GM12873 (cell line): Measurements from ENCODE around the gene PTPRD.

ENCODE experiments used
- TF ChIP-seq, protein P1 (sequence below): IDR thresholded peaks from 2 replicates; pipeline ENCODE4 v1.5.1; 2012; ENCODE audit warnings: low read depth, mild to moderate bottlenecking, moderate library complexity, low read length, control low read depth; ENCODE audit not compliant: insufficient read depth; ENCODE audit errors: missing control alignments

The PTPRD gene

DNA sequence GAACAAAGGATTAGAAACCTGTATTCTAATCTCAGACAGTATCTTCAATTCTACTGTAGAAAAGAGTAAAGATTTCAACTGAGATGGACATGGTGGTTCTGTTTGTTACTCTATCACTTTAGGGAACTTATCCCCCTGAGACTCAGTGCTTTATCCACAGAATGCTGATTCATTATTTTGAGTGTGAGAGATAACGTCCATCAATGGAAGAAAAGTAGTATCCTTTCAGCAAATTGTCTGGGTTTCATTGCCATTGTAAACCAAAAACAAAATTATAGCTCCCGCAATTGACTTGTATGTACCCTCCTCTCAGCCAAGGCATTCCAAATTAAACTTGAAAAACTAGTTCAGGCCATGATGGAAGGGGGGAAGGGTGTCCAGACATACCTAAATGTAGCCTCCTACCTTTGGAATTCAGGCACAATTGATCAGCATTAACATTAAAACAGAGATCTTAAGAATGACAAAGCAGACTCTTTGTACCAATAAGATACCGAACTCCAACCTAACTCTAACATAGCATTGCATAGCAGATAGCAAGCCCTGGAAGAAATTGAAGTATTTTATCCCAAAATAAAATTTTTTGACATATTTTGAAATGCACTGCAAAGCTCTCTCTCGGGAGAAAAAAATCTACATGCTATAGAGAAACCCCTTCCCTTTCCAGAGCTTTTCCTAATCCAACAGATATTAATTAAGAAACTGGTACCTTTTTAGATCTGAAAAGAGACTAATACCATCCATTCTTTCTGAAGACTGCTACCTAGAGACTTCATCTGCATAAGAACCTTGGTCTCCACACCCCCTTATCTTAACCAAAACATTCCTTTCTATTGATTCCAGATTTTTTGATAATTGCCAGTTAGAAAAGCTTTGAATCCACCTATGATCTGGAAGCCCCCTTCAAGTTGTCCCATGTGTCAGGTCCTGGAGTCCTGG is 1055.7 kb downstream of the PTPRD start:
- TF ChIP-seq, protein P1, sequence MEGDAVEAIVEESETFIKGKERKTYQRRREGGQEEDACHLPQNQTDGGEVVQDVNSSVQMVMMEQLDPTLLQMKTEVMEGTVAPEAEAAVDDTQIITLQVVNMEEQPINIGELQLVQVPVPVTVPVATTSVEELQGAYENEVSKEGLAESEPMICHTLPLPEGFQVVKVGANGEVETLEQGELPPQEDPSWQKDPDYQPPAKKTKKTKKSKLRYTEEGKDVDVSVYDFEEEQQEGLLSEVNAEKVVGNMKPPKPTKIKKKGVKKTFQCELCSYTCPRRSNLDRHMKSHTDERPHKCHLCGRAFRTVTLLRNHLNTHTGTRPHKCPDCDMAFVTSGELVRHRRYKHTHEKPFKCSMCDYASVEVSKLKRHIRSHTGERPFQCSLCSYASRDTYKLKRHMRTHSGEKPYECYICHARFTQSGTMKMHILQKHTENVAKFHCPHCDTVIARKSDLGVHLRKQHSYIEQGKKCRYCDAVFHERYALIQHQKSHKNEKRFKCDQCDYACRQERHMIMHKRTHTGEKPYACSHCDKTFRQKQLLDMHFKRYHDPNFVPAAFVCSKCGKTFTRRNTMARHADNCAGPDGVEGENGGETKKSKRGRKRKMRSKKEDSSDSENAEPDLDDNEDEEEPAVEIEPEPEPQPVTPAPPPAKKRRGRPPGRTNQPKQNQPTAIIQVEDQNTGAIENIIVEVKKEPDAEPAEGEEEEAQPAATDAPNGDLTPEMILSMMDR, result no peak

DNA sequence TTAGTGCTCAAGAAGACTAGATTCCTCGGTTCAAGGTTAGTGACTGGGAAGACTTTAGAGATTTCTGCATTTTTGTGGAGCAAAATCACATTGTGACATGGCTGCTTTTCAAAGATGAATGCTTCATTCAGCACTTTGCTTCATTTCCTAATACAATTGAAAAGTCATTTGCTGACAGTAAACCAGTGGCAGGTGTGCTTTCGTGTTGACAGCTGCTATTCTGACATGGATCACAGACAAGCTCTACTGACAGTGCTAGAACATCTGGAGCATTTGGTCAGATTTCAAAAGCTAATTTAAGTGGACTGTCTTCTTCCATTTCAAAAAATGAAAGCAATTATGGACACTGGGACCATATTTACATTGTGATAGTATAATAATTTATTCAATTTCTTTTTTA is 1060.1 kb downstream of the PTPRD start:
- TF ChIP-seq, protein P1, result no peak

DNA sequence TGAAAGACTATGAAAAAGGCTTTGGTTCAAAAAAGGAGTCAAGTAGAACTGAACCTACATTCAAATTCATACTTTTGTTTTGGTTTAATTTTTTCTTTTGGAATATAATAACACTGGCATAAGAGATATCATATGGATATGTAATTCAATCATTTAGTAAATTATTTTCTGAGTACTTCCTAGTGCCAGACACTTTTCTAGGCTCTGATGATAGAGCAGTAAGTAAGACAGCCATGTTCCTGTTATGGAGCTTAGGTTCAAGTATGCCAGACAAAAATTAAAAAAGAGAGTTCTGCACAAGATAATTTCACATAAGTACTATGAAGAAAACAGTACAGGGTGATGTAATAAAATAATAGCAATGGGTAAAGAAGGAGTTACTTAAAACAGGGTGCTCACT is 1074.0 kb downstream of the PTPRD start:
- TF ChIP-seq, protein P1, result no peak

DNA sequence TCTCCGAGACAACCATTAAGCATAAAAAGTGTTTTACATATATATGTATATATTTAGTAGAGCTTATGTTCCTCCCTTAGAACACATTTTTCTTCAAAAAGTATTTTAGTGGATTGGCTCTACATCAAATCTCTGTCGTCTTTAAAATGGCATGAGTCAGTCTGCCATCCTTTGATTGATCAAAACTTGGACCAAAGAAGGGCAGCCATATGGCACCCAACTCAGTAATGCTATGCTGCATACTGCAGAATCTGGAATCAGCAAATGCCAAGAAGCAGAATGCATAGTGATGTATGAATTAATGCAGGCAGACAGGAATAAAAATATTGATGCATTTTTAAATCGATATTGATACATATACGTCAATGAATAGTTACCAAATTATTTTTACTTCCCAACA is 1074.4 kb downstream of the PTPRD start:
- TF ChIP-seq, protein P1, result no peak

DNA sequence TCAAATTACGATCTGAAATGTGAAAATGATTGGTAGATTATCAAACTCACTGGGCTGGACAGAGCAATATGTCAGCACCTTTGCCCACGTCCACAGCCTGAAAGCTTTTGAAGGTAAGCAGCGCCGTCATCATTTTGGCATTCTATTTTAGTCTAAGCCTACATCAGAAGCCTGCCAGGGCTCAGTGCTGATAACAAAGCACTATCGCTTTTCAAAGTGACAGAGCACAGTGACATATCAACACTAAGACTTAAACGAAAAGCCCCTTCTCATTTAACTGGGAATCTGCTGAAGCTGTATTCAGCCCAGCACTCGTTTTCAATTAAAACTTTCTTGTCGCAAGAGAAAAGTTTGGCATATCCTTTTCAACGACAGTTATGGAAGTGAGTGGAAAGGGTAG is 1076.3 kb downstream of the PTPRD start:
- TF ChIP-seq, protein P1, result no peak

DNA sequence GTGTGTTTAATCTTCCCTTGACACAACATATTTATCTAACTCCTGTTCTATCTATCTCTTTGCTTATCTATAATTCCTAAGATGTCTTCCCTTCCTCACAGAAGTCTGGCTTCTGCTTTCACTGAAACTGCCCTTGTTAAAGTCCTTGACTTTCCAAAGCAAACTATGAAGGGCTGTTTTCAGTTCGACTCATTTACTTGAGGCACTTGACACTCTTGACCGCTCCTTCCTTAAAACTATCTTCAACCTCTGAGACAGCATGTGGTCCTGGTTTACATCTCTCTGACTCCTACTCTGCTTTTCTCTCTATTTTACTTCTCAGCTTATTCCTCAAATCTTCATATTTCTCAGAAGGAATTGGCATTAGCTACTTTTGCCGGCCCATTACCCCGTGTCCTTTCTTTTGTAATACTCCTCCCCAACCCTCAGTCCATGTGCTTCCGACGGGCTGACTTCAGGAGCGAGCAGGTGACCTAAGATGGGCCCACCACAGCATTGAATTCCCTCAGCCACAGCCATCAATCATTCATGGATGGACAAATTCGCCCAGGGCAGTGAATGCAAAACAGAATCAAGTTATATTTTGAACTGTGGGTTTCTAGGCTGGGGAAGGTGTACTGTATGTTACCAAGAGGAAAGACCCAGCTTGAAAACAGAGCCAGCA is 1089.2 kb downstream of the PTPRD start:
- TF ChIP-seq, protein P1, result no peak

DNA sequence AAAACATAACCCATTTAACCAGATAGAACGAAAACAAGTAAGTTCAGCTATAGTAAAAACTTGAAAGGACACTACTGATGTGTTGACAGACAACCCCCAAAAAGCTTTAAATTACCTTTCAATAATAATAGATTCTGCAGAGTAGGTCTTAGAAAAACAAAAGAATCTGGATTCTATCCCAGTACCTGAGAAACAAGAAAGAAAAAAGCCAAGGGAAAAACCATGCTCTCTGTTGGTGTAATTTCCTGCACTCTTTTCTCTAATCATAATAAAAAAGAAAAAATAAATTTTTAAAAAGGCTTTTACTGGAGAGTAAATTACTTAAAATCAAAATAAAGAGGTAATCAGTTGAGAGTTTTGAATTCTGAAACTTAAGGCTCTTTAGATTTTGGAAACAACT is 1090.4 kb downstream of the PTPRD start:
- TF ChIP-seq, protein P1, result no peak
